IPS-NIHi11 (cell line): Measurements from ENCODE around the gene LRRC28.

Experiments used
- DNase-seq: peaks from one replicate; pipeline ENCODE4 v3.0.0; 2012; ENCODE audit warnings: mixed read lengths, low spot score

The LRRC28 gene

DNA sequence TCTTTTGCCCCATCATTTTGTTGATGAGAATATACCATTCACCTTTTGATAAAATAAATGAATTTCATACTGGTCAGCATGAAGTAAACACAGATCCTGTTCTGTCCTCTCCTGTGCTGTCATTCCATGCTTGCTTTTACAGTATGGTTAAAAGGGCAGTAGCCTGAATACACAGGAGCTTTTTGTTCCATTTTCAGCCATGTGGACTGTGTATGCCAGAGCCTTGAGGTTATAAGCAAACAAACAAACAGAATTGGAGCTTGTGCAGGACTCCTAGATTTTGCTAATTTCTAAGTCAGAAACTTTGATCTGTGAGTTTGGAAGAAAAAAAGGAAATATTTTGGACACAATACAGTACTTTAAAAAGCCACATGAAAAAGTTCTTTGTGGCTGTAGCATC lies 91.9 kb downstream of the LRRC28 start:
- DNase-seq = no peak

DNA sequence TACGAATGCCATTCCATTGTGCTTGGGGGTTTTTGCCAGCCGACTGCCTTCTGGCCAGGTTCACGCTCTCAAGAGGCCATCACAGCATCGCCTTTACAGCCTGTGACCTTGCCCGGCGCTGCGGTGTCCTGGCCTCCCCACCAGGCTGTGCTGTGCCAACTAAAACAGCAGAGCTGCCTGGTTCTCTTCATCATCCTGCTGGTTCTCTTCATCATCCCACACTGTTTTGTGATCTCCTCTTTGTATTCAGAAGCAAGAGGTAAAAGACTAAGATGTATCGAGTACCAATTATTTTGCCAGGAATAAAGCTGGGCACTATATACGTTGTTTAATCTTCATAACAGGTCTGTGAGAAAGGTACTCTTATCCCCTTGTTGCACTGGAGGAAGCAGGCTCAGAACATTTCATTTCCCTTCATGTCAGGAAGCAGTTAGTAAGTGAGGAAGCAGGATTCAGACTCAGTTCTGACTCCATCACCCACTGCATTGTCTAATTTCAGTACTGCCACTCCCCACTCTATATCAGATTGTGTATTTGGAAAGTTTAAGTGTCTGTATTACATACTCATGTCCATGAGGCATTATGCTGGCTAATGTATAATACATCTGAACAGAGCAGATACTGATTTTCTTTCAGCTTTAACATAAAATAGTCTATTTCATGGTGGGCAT lies 92.7 kb downstream of the LRRC28 start:
- peak; percentile 53 for DNase-seq

DNA sequence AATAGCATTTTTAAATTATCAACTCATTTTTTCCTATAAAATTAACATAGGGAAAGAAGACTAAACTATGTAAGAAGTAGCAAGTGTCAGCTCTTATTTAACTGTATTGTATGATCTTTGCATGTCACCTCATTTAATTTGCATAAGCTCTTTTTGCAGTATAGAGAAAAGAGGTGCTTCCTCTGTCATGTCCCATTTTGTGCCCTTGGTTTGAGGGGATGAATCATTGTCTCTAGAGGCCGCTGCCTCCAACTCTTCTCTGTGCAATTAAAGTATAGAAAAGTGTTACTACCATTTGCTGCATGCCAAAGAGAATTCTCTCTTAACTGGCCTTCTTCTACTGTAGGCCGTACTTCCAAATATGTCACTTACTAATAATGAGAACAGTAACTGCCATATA lies 93.4 kb downstream of the LRRC28 start:
- DNase-seq = no peak

DNA sequence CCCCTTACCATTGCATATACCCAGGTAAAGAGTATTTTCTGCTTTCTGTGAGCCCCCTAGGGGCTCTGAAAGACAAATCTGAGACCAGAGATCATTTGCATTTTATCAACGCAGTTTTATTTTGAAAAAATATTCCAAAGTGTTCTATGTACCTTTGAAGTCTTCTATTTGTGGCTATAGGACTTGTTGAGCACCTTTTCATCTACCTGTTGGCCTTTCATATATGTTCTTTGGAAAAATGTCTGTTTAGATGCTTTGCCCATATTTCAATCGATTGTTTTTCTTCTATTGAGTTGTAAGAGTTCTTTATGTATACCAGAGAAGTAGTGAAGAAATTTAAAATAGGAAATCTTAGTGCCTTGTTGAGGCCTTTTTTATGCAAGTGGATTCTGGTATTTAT lies 94.0 kb downstream of the LRRC28 start:
- no peak for DNase-seq

DNA sequence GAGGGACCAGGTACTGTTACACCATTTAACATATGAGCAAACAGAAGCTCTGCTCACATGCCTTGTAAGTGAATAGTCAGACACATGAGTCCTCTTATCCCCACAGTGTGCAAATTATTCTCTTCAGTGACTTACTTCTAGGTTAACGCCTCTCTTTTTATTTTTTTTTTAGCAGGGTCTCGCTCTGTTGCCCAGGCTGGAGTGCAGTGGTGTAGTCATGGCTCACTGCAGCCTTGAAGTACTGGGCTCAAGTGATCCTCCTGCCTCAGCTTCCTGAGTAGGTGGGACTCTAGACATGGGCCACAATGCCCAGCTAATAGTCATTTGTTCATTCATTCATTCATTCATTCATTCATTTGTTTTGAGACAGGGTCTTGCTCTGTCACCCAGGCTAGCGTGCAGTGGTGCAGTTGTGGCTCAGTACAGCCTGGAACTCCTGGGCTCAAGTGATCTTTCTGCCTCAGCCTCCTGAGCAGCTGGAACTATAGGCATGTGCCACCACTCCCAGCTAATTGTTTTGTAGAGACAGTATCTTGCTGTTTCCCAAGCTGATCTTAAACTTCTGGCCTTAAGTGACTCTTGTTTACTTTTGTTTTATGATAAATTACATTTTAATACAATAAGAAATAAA lies 94.7 kb downstream of the LRRC28 start:
- no peak for DNase-seq

DNA sequence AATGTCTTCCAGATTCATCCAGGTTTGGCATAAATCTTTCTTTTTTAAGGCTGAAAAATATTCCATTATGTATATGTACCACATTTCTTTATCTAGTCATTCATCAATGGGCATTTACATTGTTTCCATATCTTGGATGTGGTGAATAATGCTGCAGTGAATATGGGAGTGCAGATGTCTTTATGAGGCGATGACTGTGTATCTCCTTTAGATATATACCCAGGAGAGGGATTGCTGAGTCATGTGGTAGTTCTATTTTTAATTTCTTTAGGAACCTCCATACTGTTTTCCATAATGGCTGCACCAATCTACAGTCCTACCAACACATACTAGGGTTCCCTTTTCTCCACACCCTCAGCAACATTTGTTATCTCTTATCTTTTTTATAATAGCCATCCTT lies 96.3 kb downstream of the LRRC28 start:
- DNase-seq = no peak

DNA sequence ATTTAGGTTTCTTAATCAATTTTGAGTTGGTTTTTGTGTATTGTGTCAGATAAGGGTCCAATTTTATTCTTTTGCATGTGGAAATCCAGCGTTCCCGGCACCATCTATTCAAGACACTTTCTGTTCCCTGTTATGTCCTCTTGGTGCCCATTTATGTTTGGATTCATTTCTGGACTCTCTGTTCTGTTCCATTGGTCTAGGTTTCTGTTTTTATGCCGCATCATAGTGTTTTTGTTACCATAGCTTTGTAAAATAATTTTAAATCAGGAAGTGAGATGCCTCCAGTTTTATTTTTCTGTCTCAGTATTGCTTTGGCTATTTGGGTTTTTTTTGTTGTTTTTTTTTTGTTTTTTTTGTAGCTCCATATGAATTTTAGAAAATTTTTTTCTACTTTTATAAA lies 97.1 kb downstream of the LRRC28 start:
- no peak for DNase-seq

DNA sequence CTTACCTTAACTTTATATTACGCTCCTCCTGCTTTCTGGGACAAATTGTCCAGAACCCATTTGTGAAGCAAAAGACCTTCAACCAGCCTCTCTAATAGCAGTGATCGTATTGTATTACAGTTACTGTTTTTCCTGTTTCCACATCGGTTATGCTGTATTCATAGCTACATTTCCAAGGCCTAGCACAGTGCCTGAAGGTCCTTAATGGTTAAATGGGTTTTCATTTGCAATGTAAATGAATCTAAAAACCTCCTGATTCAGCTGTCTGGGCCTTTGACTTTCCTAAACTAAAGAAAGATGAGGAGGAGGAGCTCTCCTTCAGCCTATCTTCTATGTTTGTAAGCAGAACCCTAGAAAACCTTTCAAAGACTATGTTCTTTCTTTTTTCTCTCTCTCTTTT lies 99.1 kb downstream of the LRRC28 start:
- no peak for DNase-seq

DNA sequence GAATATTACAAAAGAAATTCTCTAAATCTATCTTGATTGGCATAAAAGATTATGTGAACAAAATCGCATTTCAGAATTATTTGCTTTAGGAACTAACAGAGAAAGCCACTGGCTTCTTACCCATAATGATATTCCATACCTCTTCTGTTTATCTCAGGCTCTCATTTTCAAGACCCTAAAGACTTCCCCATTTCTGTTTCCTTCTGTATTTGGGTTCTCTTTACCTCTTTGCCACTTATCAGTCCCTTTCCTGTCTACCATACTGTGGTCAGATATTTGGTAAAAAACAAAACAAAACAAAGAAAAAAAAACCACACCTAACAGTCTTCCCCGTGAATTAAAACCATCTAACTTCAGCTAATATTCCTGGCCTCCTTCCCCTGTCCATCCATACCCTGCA lies 108.5 kb downstream of the LRRC28 start:
- no peak for DNase-seq

DNA sequence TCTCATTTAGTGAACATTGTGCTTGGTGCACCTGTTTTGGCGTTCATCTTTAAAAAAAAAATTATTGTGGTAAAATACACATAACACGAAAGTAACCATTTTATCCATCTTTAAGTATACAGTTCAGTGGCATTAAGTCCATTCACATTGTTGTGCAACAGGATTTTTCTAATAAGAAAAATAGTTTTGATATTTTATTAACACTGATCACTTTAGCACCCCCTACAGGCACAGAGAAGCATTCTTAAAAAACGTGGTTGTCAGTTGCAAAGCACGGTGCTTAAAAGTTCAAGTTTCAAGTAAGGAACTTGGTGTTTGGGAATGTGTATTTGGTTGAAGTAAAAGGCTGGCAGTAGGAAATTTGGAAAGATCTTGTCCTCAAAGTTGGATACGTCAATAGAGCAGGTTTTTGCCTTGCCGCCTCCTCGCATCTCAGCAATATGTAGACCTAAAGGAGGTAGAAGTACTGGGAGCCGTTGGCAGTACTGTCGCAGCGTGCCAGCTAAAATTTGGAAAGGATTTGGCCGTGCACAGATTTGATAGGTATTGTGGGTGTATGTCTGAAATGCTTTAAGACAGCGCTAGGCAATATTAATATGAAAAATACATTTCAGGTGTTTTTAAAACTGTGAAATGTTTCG lies 110.4 kb downstream of the LRRC28 start:
- peak; percentile 26 for DNase-seq

DNA sequence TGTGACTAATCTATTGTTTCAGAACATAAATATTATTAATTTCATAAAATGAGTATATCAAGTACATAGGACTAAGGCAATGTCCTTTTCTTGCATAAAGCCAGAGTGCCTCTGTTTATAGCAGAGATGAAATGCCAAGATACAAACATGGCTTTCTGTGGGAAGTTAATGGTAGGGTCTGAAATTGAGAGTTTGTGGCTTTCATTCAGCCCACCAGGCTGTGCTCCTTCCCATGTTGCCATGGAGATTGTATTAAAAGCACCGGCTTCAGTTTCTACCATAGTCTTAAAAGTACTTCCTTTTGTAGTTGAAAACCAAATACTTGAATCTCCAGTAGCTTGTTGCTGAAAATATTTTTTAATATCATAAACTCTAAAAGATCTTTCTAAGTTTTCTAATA lies 114.0 kb downstream of the LRRC28 start:
- no peak for DNase-seq

DNA sequence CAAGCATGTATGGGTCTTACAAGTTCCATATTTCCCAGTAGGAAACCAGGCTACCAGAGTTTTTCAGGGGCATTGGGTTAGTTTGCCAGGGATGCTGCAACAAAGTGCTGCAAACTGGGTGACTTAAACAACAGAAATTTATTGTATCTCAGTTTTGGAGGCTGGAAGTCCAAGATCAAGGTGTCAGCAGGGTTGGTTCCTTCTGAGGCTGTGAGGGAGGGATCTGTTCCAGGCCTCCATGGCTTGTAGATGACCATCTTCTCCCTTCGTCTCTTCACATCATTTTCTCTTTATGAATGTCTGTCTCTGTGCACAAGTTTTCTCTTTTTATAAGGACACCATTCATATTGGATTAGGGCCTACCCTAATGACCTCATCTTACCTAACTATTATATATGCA lies 114.7 kb downstream of the LRRC28 start:
- no peak for DNase-seq

DNA sequence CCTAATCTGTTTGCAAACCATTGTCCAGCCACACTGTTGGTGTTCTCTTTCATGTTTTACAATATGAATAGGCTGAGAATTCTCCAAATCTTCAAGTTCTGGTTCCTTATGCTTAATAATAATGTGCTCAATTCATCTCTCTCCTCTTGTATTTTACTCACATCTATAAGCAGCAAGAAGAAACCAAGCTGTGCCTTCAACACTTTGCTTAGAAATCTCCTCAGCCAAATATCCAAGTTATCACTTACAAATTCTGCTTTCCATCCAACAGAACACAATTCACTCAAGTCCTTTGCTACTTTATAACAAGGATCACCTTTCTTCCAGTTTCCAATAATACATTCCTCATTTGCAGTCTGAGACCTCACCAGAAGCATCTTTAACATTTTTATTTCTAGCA lies 117.5 kb downstream of the LRRC28 start:
- no peak for DNase-seq

DNA sequence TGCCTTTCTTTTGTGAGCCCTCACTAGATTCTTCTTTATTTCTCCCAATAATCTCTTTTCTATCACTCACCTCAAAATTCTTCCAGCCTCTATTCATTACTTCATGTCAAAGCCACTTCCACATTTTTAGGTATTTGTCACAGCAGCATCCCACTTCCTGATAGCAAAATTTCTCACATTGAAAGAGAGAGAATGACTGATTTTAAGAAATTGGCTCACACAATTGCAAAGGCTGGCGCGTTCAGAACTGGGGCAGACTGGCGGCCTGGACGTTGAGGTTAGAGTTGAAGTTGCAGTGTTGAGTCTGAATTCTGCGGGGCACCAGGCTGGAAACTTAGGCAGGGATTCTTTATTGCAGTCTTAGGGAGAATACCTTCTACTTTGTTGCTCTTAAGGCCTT lies 117.9 kb downstream of the LRRC28 start:
- no peak for DNase-seq

DNA sequence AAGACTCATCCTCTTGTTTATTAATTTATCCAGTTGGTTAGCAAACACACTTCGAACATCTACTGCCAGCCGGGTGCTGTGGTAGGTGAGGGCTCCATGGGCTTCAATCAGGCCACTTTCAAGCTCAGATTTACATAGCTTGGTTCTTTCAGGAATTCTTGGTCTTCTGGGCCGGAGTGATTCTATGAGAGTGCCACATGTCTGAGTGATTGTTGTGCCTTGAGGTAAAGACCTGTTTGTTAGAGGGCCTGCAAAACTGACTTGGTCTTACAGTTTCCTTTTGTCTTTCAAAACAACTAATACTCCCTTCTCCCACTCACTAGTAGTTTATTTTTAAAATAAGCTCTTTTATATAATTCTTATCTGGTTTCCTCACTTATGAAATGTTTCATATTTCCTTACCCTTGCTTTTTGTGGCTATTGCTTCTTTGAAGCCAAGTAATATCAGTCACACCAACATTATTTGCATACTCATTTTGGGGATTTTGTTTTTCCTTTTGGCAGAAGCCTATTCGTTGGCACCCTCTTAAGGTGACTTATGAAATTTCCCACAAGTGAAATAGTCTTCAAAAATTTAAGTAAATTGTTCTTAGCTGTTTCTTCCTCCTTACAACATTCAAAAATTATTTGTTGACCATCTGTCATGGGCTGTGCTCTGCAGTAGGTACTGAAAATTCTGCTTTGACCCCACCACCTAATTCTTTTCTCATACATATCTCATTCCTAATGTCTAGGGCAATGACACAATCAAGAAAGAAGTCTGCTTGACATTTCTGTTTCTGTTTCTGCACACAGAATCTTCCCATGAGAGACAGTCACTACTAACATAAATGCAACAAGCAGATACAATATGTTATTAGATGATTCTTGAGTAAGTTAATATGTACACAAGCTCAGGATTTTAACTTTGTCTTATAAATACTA lies 120.2 kb downstream of the LRRC28 start:
- DNase-seq = no peak

DNA sequence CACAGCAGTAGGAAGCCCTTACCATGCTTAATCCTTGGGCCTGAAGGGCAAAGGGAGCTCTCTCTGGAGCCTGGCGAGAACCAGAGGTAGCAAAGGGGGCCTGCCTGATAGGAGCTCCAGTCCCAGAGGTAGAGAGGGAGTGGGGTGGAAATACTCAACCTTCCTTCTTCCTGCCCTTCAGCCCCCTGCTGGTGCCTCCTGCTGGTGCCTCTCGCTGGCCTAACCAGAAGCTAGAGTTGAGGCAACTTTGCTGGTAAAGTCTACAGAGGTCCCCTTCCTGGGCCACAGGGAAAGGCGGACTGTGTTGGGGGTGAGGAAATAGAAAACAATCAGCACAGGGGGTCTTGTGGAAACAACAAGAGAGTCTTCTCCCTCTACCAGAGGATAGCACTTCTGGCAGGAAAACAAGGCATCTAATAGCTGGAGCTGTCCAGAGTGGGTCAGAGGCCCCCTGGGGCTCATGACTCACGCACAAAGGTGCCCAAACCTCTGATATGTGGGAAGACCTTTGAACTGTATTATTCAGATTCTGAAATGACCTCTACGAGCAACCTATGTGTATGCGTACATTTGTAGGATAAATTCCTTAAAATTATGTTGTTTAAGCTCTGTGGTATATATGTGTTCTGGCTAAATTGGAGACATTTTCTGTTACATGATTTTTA lies 133.9 kb downstream of the LRRC28 start:
- DNase-seq = no peak

DNA sequence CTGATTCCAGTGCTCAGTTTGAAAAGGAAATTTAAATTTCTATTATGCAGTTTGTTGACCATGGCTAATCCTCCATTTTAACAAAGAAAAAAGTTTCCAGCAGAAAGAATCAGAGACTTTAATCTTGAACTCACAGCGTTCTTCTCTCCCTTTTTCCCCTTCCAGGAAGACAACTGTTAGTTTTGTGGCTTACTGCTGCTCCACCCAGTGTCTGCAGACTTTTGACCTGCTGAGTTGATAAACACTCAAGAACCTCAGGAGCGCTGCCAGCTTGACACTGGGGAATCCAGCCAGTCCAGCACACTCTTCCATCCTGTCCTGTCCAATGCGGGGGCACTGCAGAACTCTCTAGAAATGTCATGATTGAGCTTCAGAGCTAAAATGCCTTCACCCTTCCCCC lies 134.6 kb downstream of the LRRC28 start:
- no peak for DNase-seq

DNA sequence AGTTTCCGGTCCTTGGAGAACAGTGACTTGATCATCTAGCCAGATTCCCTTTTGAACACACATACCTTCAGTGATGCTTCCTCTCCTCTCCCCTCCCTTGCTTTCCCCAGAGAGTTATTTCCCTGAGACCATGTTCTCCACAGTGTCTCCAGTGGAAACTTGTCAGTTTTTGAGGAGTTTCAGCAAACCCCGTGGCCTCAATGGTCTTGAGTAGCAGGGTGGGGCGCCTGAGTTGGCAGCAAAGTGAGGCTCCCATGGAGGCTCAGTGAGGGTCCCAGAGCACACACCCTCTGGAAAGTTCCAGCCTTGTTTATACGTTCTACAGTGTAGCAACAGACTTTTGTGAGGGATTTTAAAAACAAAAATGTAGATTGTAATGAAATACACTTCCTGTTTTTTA lies 135.1 kb downstream of the LRRC28 start:
- DNase-seq = no peak

DNA sequence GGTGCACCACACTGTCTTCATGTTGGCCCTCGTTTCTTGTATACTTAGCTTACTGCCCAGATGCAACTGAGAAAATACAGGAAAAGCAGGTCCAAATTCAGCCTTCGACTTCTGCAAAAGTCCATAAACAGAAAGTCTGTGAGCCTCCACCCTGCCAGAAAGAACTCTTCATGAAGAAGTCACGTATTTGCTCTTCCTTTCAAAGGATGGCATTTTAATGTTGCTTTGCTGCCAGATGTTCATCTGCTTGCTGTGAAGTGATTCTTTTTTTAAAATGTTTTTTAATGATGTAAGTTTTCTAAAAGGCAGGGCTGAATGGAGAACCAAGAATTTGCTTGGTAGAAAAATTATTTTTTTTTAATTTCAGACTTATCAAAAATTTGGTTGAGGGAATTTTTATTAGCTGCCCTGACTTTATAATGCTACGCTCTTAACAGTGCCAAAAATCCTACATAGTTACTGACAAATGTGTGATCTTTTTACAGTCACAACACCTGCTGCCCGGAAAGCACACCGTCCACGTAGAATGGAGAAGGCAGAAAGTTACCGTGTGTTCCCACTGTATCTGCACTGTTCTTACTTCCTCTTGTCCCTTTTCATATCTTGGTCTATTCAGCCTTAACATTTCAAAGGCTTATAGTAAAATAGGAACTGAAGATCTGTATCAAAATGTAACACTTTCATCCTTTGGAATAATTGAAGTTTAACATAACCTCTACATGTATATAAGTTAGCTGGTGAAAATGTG lies 136.3 kb downstream of the LRRC28 start:
- no peak for DNase-seq

DNA sequence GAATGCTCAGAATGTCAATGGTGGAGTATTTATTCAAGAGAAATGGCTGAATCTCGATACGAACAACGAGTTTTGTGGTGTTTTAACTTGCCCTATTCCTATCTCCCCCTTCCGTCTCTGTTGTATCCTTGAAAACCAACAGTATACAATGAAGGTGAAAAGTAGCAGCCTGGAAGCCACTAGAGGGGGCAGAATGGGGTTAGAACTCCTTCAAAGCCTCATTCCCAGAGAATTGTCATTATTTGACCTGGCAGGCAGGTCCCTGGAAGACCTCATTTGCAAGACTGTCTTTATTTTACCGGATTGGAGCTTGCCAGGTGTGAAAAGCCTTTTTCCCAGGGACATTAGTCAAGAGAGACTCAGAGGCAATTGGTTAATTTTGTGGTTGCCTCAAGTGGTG lies 139.4 kb downstream of the LRRC28 start:
- DNase-seq = no peak

DNA sequence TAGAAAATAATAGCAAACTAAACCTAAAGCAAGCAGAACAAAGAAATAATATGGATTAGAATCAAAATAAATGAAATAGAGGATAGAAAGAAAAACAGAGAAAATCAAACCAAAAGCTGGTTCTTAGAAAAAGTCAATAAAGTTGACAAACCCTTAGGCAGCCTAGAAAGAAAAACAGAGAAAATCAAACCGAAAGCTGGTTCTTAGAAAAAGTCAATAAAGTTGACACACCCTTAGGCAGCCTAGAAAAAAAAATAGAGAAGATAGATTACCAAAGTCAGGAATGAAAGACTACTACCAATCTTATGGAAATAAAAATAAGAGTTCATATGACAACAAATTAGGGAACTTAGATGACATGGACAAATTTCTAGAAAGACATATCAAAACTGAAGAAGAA lies 142.4 kb downstream of the LRRC28 start:
- no peak for DNase-seq
